ENCODE data around the gene STARD10.
"Not testable (repeated sequence)": the region's sequence is repeated elsewhere in the genome, so short reads cannot be mapped to it uniquely, and the experiment has no call there.

The STARD10 gene

DNA sequence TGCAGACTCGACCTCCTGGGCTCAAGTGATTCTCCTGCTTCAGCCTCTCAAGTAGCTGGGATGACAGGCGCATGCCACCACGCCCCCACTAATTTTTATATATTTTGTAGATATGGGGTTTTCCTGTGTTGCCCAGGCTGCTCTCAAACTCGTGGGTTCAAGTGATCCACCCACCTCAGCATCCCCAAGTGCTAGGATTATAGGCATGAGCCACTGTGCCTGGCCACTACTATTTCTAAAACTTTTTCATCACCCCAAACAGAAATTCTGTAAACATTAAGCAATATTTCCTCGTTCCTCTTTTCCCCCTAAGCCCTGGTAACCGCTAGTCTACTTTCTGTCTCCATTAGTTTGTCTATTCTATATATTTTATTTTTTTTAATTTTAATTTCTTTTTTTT lies 11.4 kb upstream of the STARD10 start:
- TF ChIP-seq, protein P1, sequence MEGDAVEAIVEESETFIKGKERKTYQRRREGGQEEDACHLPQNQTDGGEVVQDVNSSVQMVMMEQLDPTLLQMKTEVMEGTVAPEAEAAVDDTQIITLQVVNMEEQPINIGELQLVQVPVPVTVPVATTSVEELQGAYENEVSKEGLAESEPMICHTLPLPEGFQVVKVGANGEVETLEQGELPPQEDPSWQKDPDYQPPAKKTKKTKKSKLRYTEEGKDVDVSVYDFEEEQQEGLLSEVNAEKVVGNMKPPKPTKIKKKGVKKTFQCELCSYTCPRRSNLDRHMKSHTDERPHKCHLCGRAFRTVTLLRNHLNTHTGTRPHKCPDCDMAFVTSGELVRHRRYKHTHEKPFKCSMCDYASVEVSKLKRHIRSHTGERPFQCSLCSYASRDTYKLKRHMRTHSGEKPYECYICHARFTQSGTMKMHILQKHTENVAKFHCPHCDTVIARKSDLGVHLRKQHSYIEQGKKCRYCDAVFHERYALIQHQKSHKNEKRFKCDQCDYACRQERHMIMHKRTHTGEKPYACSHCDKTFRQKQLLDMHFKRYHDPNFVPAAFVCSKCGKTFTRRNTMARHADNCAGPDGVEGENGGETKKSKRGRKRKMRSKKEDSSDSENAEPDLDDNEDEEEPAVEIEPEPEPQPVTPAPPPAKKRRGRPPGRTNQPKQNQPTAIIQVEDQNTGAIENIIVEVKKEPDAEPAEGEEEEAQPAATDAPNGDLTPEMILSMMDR (IDR thresholded peaks at IDR 0.05; ENCODE audit: low read depth, low read length), result no peak
- DNase-seq (ENCODE audit: low read depth, low spot score), result no peak
- H3K4me3 ChIP-seq (ENCODE audit: low read depth, low read length), result no peak overlapping the region
- in situ Hi-C loops (cut with HindIII; ENCODE audit: low sequenced_read_pairs), result no loop called here

DNA sequence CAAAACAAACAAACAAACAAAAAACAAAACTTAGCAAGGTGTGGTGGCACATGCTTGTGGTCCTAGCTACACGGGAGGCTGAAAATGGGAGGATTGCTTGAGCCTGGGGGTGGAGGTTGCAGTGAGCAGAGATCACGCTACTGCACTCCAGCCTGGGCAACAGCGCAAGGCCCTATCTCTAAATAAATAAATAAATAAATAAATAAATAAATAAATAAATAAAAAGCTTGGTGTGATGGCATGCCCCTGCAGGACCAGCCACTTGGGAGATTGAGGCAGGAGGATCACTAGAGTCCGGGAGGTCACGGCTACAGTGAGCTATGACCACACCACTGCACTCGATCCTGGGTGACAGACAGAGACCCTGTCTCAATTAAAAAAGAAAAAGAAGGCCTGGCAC lies 9.0 kb upstream of the STARD10 start:
- in situ Hi-C loops (cut with HindIII; ENCODE audit: low sequenced_read_pairs), result no loop called here
- DNase-seq (ENCODE audit: low read depth, low spot score), result no peak
- TF ChIP-seq, protein P1 (IDR thresholded peaks at IDR 0.05; ENCODE audit: low read depth, low read length), result no peak
- H3K4me3 ChIP-seq (ENCODE audit: low read depth, low read length), result no peak overlapping the region

DNA sequence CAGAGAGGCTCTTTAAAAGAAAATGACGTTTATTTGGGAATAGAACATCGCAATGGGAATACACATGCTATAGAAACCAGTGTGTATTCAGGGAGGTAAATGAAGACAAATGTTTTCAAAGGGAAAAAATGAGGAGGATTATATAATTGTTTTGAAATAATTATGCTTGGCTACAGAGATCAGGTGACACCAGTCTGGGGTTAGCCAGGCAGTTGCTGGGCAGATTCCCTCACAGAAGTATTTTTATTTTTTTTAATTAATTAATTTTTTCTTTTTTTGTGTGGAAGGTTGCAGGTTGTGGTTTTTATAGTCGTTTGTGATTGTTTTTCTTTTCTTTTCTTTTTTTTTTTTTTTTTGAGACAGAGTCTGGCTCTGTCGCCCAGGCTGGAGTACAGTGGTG lies 5.6 kb upstream of the STARD10 start:
- in situ Hi-C loops (cut with HindIII; ENCODE audit: low sequenced_read_pairs), result no loop called here
- no peak overlapping the region for H3K4me3 ChIP-seq (ENCODE audit: low read depth, low read length)
- no peak for DNase-seq (ENCODE audit: low read depth, low spot score)
- TF ChIP-seq, protein P1 (IDR thresholded peaks at IDR 0.05; ENCODE audit: low read depth, low read length), result no peak

DNA sequence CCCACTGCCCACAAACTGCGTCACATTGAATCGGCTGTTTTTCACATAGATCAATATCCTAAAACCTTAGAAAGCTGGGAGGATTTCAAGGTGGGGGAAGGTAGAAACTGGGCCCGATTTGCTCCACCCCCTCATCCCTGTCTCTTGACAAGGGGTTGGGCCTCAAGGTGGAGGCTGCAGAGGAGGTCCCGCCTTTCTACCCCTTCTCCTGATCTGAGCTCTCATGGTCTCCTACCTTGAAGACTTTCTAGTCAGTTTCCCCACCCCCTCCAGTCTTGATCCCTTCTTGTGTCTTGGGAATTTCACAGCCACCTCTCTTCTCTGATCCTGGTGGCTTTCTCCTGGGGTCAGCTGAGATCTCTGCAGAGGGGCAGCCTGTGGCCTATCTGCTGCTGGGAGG lies 4.5 kb upstream of the STARD10 start:
- TF ChIP-seq, protein P1 (IDR thresholded peaks at IDR 0.05; ENCODE audit: low read depth, low read length), result no peak
- no peak for DNase-seq (ENCODE audit: low read depth, low spot score)
- in situ Hi-C loops (cut with HindIII; ENCODE audit: low sequenced_read_pairs), result no loop called here
- H3K4me3 ChIP-seq (ENCODE audit: low read depth, low read length), result no peak overlapping the region

DNA sequence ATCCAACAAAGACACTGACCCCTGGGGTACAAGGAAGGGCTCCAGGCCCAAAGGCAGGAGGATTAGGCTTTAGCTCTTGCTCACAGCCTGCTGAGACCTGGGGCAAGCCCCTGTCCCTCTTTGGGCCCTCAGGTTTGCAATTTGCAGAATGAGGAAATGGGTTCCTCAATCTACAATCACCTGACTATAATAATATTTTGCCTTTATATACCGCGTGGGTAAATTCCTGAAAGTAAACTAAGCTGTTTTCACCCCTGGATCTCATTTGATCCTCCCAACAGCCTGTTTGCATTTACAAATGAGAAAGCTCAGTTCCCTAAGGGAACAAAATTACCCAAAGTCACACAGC lies 797 bp downstream of the STARD10 start:
- DNase-seq (ENCODE audit: low read depth, low spot score), result no peak
- no peak overlapping the region for H3K4me3 ChIP-seq (ENCODE audit: low read depth, low read length)
- TF ChIP-seq, protein P1 (IDR thresholded peaks at IDR 0.05; ENCODE audit: low read depth, low read length), result no peak
- in situ Hi-C loops (cut with HindIII; ENCODE audit: low sequenced_read_pairs), result no loop called here

DNA sequence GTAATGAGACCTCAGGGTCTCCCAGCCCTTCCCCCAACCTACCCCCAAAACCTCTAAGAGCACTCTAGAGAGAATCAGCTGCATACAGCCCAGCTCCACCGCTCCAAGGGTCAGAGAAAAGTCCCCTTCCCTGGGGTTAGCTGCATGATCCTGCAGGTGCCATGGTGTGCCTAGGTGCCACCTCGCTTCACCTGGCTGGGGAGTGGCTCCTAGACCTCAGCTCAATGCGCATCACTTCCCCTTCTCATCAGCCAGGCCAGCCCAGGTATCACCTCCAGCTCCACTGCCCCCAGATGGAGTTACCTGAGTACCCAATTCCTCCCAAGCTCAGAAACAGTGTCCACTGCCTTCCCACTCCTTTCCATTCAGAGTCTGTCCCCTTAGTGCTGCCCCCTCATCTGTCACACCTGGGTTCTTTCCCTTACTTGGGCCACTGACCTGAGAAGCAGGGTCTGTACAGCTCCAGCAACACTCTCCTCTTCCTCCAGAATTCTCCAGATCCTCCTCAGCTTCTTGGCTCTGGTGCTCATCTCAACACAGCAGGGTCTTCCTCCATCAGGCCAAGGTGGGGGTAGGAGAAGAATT lies 1.3 kb downstream of the STARD10 start:
- in situ Hi-C loops (cut with HindIII; ENCODE audit: low sequenced_read_pairs), result no loop called here

DNA sequence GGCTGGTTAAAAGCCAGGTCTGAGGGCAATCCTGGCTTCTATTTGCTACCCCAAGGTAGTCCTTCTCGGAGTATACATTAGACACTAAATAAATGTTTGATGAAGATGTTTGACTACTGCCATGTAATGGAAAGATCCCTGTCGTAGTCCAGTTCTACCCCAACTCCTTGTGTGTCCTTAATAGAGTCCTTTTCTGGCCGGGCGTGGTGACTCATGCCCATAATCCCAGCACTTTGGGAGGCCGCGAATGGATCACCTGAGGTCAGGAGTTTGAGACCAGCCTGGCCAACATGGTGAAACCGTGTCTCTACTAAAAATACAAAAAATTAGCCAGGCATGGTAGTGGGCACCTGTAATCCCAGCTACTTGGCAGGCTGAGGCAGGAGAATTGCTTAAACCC lies 2.6 kb downstream of the STARD10 start:
- H3K4me3 ChIP-seq (ENCODE audit: low read depth, low read length); in situ Hi-C loops (cut with HindIII; ENCODE audit: low sequenced_read_pairs); DNase-seq (ENCODE audit: low read depth, low spot score): not testable (repeated sequence)

More for the DNA sequence above, 1.3 kb downstream of the STARD10 start:
- H3K4me3 ChIP-seq (ENCODE audit: low read depth, low read length), result no peak overlapping the region
- TF ChIP-seq, protein P1 (IDR thresholded peaks at IDR 0.05; ENCODE audit: low read depth, low read length), result no peak
- no peak for DNase-seq (ENCODE audit: low read depth, low spot score)

Measured in astrocyte of the spinal cord (primary cell).